Gastroesophageal sphincter (tissue), 4 donors: ENCODE measurements around the gene SPDYE2. TPM values are rescaled to one million over a fixed set of nuclear protein-coding genes. Genes with fewer than 3 reads are reported as not detected.
"Not testable (repeated sequence)": the region's sequence is repeated elsewhere in the genome, so short reads cannot be mapped to it uniquely, and the experiment has no call there.

ENCODE experiments used
- ATAC-seq: fragments of 150-250 bp; one replicate; pipeline ENCODE4 v1.9.1; 2016; ENCODE audit warnings: mild to moderate bottlenecking, moderate library complexity
- H3K27ac ChIP-seq, 4 donors: fragments of 200-600 bp; sonication (generic) in 3 of 4; 1 replicate in 3 of 4; 2 replicates in 1 of 4; pipeline ENCODE4 v1.5.1; 2016 to 2019
- H3K27me3 ChIP-seq: fragments of 200-600 bp; sonication (generic); one replicate; pipeline ENCODE4 v1.5.1; 2019
- H3K36me3 ChIP-seq, 2 donors: fragments of 200-600 bp; sonication (generic); one replicate each; pipeline ENCODE4 v1.5.1; 2019; ENCODE audit warnings: control low read depth in 1 of 2
- H3K4me1 ChIP-seq, 3 donors: fragments of 200-600 bp; sonication (generic); 1 replicate in 2 of 3; 2 replicates in 1 of 3; pipeline ENCODE4 v1.5.1; 2016 to 2019; ENCODE audit warnings: control low read depth in 2 of 3
- H3K4me3 ChIP-seq, 2 donors: fragments of 200-600 bp; sonication (generic); one replicate each; pipeline ENCODE4 v1.5.1; 2019; ENCODE audit warnings: mild to moderate bottlenecking in 1 of 2, moderate library complexity in 1 of 2
- H3K9me3 ChIP-seq, 3 donors: fragments of 200-600 bp; sonication (generic); one replicate each; pipeline ENCODE4 v1.5.1; 2017 to 2019; ENCODE audit warnings: control low read depth in 2 of 3
- WGBS, 2 donors: methylation state at CpG; one replicate each; pipeline ENCODE4 v1.1.5; 2018; ENCODE audit warnings: low coverage in 1 of 2; 5-methylcytosine and 5-hydroxymethylcytosine counted together
- total RNA-seq, 4 donors: library from RNA; depleted of rRNA; stranded (reverse); fragments of >200 nt; gene quantifications; one replicate each; pipeline ENCODE4 v1.1.0, GENCODE V29; 2016

Gene SPDYE2
- total RNA-seq, 4 donors from 2014 or later = not detected

- H3K4me1 ChIP-seq, H3K27ac ChIP-seq, ATAC-seq, H3K4me3 ChIP-seq, H3K9me3 ChIP-seq, H3K27me3 ChIP-seq, H3K36me3 ChIP-seq: not testable (repeated sequence)
- WGBS, 2 donors = no CpG with 5 or more reads among the region's 2 CpGs
These were observed 26.2 kb upstream of the SPDYE2 start for GRCh38 chr7:102524803-102525202.

- WGBS, 2 donors = no CpG with 5 or more reads among the region's 8 CpGs
- H3K4me1 ChIP-seq, H3K36me3 ChIP-seq, ATAC-seq, H3K9me3 ChIP-seq, H3K27me3 ChIP-seq, H3K27ac ChIP-seq, H3K4me3 ChIP-seq: not testable (repeated sequence)
These were observed 23.8 kb upstream of the SPDYE2 start for GRCh38 chr7:102527182-102527581.

- H3K27ac ChIP-seq, H3K4me1 ChIP-seq, H3K36me3 ChIP-seq, H3K27me3 ChIP-seq, H3K4me3 ChIP-seq, H3K9me3 ChIP-seq: not testable (repeated sequence)
- ATAC-seq = peak; percentile 32
- no CpG with 5 or more reads among the region's 13 CpGs for WGBS, 2 donors
These were observed 22.9 kb upstream of the SPDYE2 start for GRCh38 chr7:102527822-102528793.

GRCh38 chr7:102531583-102531982 lies 19.4 kb upstream of the SPDYE2 start:
- not testable (repeated sequence) for H3K4me3 ChIP-seq, ATAC-seq, H3K27ac ChIP-seq, H3K9me3 ChIP-seq, H3K27me3 ChIP-seq, H3K36me3 ChIP-seq, H3K4me1 ChIP-seq
- no CpG with 5 or more reads among the region's 7 CpGs for WGBS, 2 donors

- not testable (repeated sequence) for H3K9me3 ChIP-seq, H3K4me3 ChIP-seq, H3K4me1 ChIP-seq, ATAC-seq, H3K27me3 ChIP-seq, H3K27ac ChIP-seq, H3K36me3 ChIP-seq
- 86% methylated on average over 1 of the region's 2 CpGs; no CpG with 5 or more reads in 1 of the 2 donors for WGBS, 2 donors
These were observed 18.9 kb upstream of the SPDYE2 start for GRCh38 chr7:102532127-102532526.

GRCh38 chr7:102535062-102535615 lies 15.9 kb upstream of the SPDYE2 start:
- H3K9me3 ChIP-seq, ATAC-seq, H3K4me1 ChIP-seq, H3K36me3 ChIP-seq, H3K27ac ChIP-seq, H3K27me3 ChIP-seq, H3K4me3 ChIP-seq: not testable (repeated sequence)
- WGBS, 2 donors = 86% methylated on average over 1 of the region's 8 CpGs; no CpG with 5 or more reads in 1 of the 2 donors

- H3K9me3 ChIP-seq, H3K4me3 ChIP-seq, H3K36me3 ChIP-seq, H3K27me3 ChIP-seq, H3K27ac ChIP-seq, ATAC-seq, H3K4me1 ChIP-seq: not testable (repeated sequence)
- 80% methylated on average over 1 of the region's 6 CpGs; no CpG with 5 or more reads in 1 of the 2 donors for WGBS, 2 donors
These were observed 10.4 kb upstream of the SPDYE2 start for GRCh38 chr7:102540604-102541003.

- not testable (repeated sequence) for H3K4me3 ChIP-seq, ATAC-seq, H3K4me1 ChIP-seq, H3K27me3 ChIP-seq, H3K27ac ChIP-seq, H3K36me3 ChIP-seq, H3K9me3 ChIP-seq
- WGBS, 2 donors = no CpG with 5 or more reads among the region's 8 CpGs
These were observed 8.9 kb upstream of the SPDYE2 start for GRCh38 chr7:102542083-102542482.

GRCh38 chr7:102542771-102543170 lies 8.3 kb upstream of the SPDYE2 start:
- not testable (repeated sequence) for H3K9me3 ChIP-seq, H3K4me1 ChIP-seq, H3K36me3 ChIP-seq, ATAC-seq, H3K27ac ChIP-seq, H3K4me3 ChIP-seq, H3K27me3 ChIP-seq
- no CpG with 5 or more reads among the region's 11 CpGs for WGBS, 2 donors

GRCh38 chr7:102543596-102543995 lies 7.4 kb upstream of the SPDYE2 start, which contains the start of gene UPK3BL2:
Gene UPK3BL2 (minus strand): TSS chr7:102543696. CDS start chr7:102543636, 60 bp downstream.
- not testable (repeated sequence) for ATAC-seq, H3K9me3 ChIP-seq, H3K4me1 ChIP-seq, H3K36me3 ChIP-seq, H3K27me3 ChIP-seq, H3K27ac ChIP-seq, H3K4me3 ChIP-seq
- no CpG with 5 or more reads among the region's 8 CpGs for WGBS, 2 donors

GRCh38 chr7:102544372-102544771 lies 6.7 kb upstream of the SPDYE2 start:
- not testable (repeated sequence) for H3K9me3 ChIP-seq, H3K4me3 ChIP-seq, H3K27ac ChIP-seq, H3K4me1 ChIP-seq, ATAC-seq, H3K36me3 ChIP-seq, H3K27me3 ChIP-seq
- no CpG with 5 or more reads among the region's 1 CpG for WGBS, 2 donors

GRCh38 chr7:102545288-102545687 lies 5.7 kb upstream of the SPDYE2 start:
- not testable (repeated sequence) for H3K4me3 ChIP-seq, H3K27ac ChIP-seq, ATAC-seq, H3K36me3 ChIP-seq, H3K27me3 ChIP-seq, H3K9me3 ChIP-seq, H3K4me1 ChIP-seq
- WGBS, 2 donors = no CpG with 5 or more reads among the region's 12 CpGs

GRCh38 chr7:102546353-102546752 lies 4.7 kb upstream of the SPDYE2 start:
- H3K27me3 ChIP-seq, H3K36me3 ChIP-seq, H3K4me3 ChIP-seq, H3K27ac ChIP-seq, H3K4me1 ChIP-seq, ATAC-seq, H3K9me3 ChIP-seq: not testable (repeated sequence)
- WGBS, 2 donors = 77% methylated on average over 3 of the region's 6 CpGs; no CpG with 5 or more reads in 1 of the 2 donors

GRCh38 chr7:102568620-102569019 lies 17.6 kb downstream of the SPDYE2 start:
- WGBS, 2 donors = no CpG with 5 or more reads among the region's 11 CpGs
- H3K9me3 ChIP-seq, H3K4me1 ChIP-seq, H3K4me3 ChIP-seq, ATAC-seq, H3K27me3 ChIP-seq, H3K36me3 ChIP-seq, H3K27ac ChIP-seq: not testable (repeated sequence)
